GM18867 (cell line): ENCODE data around the gene MMS19.
"Not testable (repeated sequence)": the region's sequence is repeated elsewhere in the genome, so short reads cannot be mapped to it uniquely, and the experiment has no call there.

ENCODE experiments used
- ATAC-seq: cut with Tn5 transposase; IDR thresholded peaks from one replicate; pipeline ENCODE4 v1.9.1; 2021; ENCODE audit warnings: mild to moderate bottlenecking, moderate library complexity; ENCODE audit not compliant: unreplicated experiment

The MMS19 gene

GRCh38 chr10:97529685-97530465 is 31.7 kb upstream of the MMS19 start:
- ATAC-seq: no peak

DNA sequence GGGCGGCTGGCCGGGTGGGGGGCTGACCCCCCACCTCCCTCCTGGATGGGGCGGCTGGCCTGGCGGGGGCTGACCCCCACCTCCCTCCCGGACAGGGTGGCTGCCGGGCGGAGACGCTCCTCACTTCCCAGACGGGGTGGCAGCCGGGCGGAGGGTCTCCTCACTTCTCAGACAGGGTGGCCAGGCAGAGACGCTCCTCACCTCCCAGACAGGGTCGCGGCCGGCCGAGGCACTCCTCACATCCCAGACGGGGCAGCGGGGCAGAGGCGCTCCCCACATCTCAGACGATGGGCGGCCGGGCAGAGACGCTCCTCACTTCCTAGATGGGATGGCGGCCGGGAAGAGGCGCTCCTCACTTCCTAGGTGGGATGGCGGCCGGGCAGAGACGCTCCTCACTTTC is 30.7 kb upstream of the MMS19 start:
- ATAC-seq: not testable (repeated sequence)

GRCh38 chr10:97525683-97526110 is 27.5 kb upstream of the MMS19 start:
- ATAC-seq: no peak

DNA sequence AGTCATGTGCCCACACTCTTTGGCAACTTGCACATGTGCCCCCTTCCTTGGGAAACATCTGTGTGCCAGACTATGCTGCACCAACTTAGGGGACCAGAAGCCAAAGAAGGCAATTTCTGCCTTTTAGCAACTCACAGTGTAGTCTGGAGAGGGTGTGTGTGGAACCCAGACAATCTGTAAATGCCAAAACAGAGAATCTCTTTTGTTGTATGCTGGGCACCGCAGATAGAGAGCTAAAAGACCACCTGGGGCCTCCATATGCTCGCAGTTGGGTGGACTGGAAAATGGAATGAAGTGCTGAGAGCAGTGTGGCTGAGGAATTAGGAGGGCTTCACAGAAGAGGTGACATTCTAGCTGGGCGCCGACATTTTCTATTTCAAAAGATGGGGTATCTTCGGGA is 26.9 kb upstream of the MMS19 start:
- ATAC-seq: no peak

DNA sequence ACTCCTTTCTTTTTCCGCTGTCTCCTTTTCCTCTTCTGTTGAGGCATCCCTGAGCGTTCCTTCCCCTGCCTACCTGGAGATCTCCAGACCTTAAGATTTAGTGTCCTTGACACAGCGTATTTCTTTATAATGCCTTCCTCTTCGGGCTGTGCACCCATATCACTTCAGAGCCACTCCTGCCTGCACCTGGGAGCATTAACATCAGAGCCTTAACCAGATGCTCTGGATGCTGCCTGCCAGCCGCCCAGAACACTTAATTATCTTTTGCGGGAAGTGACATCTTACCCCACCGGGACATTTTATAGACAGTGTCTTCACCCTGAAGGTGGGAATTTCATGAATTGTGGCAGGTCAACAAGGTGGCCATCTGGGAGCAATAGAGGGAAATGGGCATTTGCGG is 24.7 kb upstream of the MMS19 start:
- no peak for ATAC-seq

GRCh38 chr10:97522071-97522470 is 23.8 kb upstream of the MMS19 start:
- ATAC-seq: no peak

- no peak for ATAC-seq
Measured at GRCh38 chr10:97520978-97521761, 22.9 kb upstream of the MMS19 start.

GRCh38 chr10:97520520-97520919 is 22.3 kb upstream of the MMS19 start:
- no peak for ATAC-seq

DNA sequence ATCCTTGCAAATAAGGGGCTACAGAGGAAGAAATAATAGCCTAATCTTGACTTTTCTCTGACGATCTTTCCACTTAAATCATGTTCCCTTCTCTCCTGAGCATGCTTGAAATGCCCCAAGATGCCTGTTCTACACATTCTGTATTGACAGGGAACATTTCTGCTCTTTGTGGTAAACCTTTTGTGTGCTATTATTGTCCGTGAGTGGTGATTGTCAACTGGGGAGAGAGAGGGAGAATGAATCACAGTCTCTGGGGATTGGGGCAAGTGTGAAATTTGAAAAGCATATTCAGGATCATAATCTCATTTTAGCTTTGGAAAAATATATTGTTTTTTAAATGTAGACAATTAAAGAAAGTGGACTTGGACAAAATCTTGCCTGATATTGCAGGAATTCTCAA is 21.1 kb upstream of the MMS19 start:
- ATAC-seq: no peak

- no peak for ATAC-seq
Measured at GRCh38 chr10:97518301-97519043, 20.2 kb upstream of the MMS19 start.

DNA sequence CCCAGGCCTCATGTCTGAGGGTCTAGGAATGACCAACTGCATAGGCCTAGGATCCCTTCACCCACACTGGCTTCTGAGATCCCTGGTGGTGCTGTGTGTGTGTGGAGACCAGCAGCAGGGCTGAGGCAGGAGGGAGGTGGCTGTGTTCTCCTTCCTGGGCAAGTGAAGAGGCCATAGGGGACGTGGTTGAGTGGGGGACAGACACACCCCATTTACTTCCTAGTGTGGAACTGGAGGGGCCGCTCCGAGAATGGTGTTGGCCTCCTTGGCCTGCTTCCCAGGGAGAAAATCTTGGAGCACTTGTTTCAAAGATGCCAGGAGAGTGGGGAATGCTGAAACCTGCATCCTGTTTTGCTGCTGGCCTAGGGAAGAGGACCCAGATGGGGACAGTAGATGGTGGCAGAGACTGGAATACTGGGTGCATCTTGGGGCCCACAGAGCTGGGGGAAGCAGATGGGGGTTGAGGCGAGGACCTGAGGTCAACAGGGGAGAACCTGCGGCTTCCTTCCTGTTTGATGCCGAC is 19.6 kb upstream of the MMS19 start:
- ATAC-seq: no peak

GRCh38 chr10:97517096-97517750 is 19.0 kb upstream of the MMS19 start:
- ATAC-seq: no peak

- no peak for ATAC-seq
Measured at GRCh38 chr10:97515271-97515978, 17.2 kb upstream of the MMS19 start.

- no peak for ATAC-seq
Measured at GRCh38 chr10:97514344-97514743, 16.1 kb upstream of the MMS19 start.

DNA sequence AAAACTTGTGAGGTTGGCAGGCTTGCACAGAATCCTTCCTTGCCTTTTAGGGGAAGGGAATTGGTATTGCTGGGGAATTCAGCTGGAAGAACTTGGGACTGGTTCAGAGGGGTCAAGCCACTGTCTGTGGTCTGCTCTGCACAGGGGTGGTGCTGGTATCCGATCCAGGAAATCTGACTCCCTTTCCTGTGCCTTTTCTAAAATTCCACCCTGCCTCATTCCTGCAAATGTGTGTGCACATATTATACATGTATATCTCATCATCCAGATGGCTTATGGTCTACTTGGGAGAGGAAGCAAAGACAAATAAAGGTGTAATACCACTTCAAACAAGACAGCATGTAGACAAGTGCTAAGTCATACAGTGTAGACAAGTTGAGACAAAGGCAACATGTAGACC is 14.8 kb upstream of the MMS19 start:
- no peak for ATAC-seq

DNA sequence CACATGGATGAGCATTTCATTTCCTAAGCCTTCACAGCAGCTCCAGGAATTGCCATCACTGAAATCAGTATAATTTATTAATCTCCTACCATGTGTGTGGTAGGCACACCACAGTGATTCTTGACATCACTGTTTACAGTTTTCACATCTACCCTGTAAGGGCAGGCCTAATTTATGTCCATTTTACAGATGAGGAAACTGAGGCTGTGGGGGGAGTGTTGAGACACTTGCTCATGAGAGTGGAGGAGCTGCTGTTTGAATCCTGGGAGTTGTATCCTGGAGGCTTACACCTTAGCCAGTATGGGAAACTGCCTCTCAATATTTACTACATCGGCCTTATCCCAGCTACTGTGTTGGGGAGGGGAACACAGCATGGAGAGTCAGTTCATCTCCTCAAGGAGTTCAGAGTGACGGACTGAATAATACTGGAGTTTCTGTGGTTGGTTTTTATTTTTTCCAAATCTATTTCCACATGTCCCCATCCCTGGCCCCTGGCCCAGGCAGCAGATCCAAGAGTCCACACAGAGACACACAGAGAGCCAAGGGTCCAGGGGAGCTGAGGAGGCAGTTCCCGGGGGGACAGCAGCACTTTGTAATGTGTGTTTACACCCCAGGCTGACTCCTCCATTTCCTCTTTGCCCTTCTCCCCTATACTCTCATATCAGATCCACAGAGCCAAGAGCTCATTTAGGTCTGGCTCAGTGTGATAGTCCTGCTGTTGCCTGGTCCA is 13.7 kb upstream of the MMS19 start:
- no peak for ATAC-seq

GRCh38 chr10:97510686-97511085 is 12.5 kb upstream of the MMS19 start:
- ATAC-seq: no peak

DNA sequence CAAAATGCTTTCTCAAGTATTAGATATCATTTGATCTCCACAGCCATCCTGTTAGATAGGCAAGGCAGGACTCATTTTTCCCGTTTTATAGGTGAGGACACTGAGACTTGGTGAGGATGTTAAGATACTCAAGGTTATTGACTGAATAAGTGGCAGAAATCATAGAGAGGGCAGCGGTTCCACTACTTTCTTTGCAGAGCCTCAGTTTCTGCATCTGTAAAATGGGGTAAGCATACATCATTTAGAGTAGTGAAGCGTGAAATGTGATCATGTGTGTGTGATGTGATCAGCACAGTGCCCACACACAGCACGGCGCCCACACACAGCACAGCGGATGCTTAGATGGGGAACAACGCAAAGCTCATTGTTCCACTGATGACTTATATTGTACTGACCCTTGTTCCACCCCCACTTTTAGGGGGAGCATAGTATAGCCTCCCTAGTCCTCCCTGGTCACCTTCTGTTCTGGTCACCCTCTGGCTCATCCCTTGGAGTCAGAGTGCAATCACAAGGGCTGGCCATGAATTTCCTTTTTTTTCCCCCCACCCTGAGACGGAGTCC is 11.0 kb upstream of the MMS19 start:
- no peak for ATAC-seq

GRCh38 chr10:97508342-97508741 is 10.1 kb upstream of the MMS19 start:
- ATAC-seq: no peak
